Endothelial cell of umbilical vein (primary cell): ENCODE measurements around the gene MRPL54.

Source experiments
- MYC ChIP-seq: IDR thresholded peaks from one replicate; pipeline ENCODE4 v1.6.1; 2011; ENCODE audit warnings: mild to moderate bottlenecking, low read depth, low read length
- TF ChIP-seq, protein P1 (sequence below), 2 donors: IDR thresholded peaks; 1 replicate in 1 of 2; 2 replicates in 1 of 2; pipeline ENCODE4 v1.5.1; 2011; ENCODE audit warnings: low read length in 2 of 2, mild to moderate bottlenecking in 2 of 2, moderate library complexity in 2 of 2, control low read depth in 1 of 2, inconsistent platforms in 1 of 2, low read depth in 1 of 2; ENCODE audit not compliant: insufficient read depth in 1 of 2; ENCODE audit errors: extremely low read depth in 1 of 2

DNA sequence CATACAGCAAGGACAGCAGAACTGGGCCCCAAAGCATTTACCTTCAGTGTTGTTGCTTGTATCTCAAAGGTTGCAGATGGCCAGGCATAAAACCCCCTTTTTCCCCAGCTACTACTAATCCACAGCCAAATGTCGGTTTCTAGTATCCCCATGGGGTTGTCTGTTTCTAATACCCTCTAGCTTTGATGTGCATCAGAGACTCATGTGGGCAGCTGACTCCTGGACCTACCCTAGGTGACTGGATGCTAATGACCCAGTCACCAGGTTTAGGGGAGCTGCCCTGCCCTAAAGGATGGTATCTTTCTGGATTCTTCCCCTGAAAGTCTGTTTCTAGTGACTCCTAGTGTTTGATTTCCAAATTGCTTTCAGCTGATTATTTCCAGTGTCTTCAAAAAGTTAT is 30.4 kb upstream of the MRPL54 start:
- TF ChIP-seq, protein P1, sequence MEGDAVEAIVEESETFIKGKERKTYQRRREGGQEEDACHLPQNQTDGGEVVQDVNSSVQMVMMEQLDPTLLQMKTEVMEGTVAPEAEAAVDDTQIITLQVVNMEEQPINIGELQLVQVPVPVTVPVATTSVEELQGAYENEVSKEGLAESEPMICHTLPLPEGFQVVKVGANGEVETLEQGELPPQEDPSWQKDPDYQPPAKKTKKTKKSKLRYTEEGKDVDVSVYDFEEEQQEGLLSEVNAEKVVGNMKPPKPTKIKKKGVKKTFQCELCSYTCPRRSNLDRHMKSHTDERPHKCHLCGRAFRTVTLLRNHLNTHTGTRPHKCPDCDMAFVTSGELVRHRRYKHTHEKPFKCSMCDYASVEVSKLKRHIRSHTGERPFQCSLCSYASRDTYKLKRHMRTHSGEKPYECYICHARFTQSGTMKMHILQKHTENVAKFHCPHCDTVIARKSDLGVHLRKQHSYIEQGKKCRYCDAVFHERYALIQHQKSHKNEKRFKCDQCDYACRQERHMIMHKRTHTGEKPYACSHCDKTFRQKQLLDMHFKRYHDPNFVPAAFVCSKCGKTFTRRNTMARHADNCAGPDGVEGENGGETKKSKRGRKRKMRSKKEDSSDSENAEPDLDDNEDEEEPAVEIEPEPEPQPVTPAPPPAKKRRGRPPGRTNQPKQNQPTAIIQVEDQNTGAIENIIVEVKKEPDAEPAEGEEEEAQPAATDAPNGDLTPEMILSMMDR (IDR thresholded peaks at IDR 0.05; ENCODE audit: extremely low read depth in 1 of 2, insufficient read depth in 1 of 2, low read depth in 1 of 2, low read length in 2 of 2): no peak
- no peak for TF ChIP-seq MYC
